ENCODE measurements around the gene G0S2. TPM values are rescaled to one million over a fixed set of nuclear protein-coding genes. Genes with fewer than 3 reads are reported as not detected.

G0S2 gene
- total and polyA plus RNA-seq, 4 donors, result 1.7 to 6.3 (median 6.1) TPM

GRCh38 chr1:209723265-209723664, 48.1 kb downstream of the G0S2 start:
- no peaks in the 10 kb centered on the region for H3K27me3 ChIP-seq (ENCODE audit: control insufficient read depth, insufficient read depth, low read length)
- H3K36me3 ChIP-seq (ENCODE audit: control insufficient read depth, insufficient read depth, low read length), result no peaks in the 10 kb centered on the region
- H3K4me1 ChIP-seq (ENCODE audit: control insufficient read depth, insufficient read depth, low read length), result no peaks in the 10 kb centered on the region
- no CpG with 5 or more reads among the region's 3 CpGs for WGBS (ENCODE audit: insufficient coverage)
- DNase-seq (ENCODE audit: low read depth in 4 of 6, low spot score in 6 of 6), result no peak
- H3K9me3 ChIP-seq (ENCODE audit: control insufficient read depth, insufficient read depth, low read length), result no peaks in the 10 kb centered on the region
- H3K4me3 ChIP-seq (ENCODE audit: low read depth, low read length), result no peak overlapping the region
- no peak overlapping the region for H3K27ac ChIP-seq (ENCODE audit: low read depth, low read length)

GRCh38 chr1:209723756-209724693, 48.8 kb downstream of the G0S2 start:
- Histone ChIP-seq H3K9me3 (ENCODE audit: control insufficient read depth, insufficient read depth, low read length) (no peaks in the 10 kb centered on the region), H3K4me1 (ENCODE audit: control insufficient read depth, insufficient read depth, low read length) (no peaks in the 10 kb centered on the region), H3K4me3 (ENCODE audit: low read depth, low read length) (no peak overlapping the region), H3K36me3 (ENCODE audit: control insufficient read depth, insufficient read depth, low read length) (no peaks in the 10 kb centered on the region), H3K27me3 (ENCODE audit: control insufficient read depth, insufficient read depth, low read length) (no peaks in the 10 kb centered on the region), H3K27ac (ENCODE audit: low read depth, low read length) (no peak overlapping the region)
- no peak for DNase-seq (ENCODE audit: low read depth in 4 of 6, low spot score in 6 of 6)
- whole genome bisulfite sequencing (ENCODE audit: insufficient coverage), result 57% methylated on average over 2 of the region's 3 CpGs

Other genes starting within 250 kb of the G0S2 start
- gene CAMK1G, start 91.7 kb upstream of the G0S2 start, total RNA-seq, result 1 to 10 TPM; 2.1 to 6.8 TPM
- 10 to 100 TPM; 10.7 to 10.8 TPM for gene CAMK1G, start 91.7 kb upstream of the G0S2 start, polyA plus RNA-seq (ENCODE audit: insufficient read length in 2 of 2)
- gene LAMB3, start 23.0 kb upstream of the G0S2 start, total RNA-seq, result 1 to 10 TPM in 1 of 2 donors, under 1 TPM in 1; 0.89 to 1.3 TPM
- 1 to 10 TPM; 4.1 to 6.0 TPM for gene LAMB3, start 23.0 kb upstream of the G0S2 start, polyA plus RNA-seq (ENCODE audit: insufficient read length in 2 of 2)
- gene HSD11B1, start 29.4 kb downstream of the G0S2 start, total RNA-seq, result under 1 TPM; 0.22 to 0.40 TPM
- gene HSD11B1, start 29.4 kb downstream of the G0S2 start, polyA plus RNA-seq (ENCODE audit: insufficient read length in 2 of 2), result under 1 TPM; 0.38 to 0.75 TPM
- gene TRAF3IP3, start 80.6 kb downstream of the G0S2 start, total RNA-seq, result 1 to 10 TPM; 1.1 to 2.8 TPM
- 1 to 10 TPM in 1 of 2 donors, under 1 TPM in 1; 0.95 to 1.8 TPM for gene TRAF3IP3, start 80.6 kb downstream of the G0S2 start, polyA plus RNA-seq (ENCODE audit: insufficient read length in 2 of 2)
- 1 to 10 TPM; 2.6 to 3.6 TPM for gene C1orf74, start 109.1 kb downstream of the G0S2 start, total RNA-seq
- gene C1orf74, start 109.1 kb downstream of the G0S2 start, polyA plus RNA-seq (ENCODE audit: insufficient read length in 2 of 2), result 1 to 10 TPM; 2.0 to 2.3 TPM
- gene IRF6, start 130.7 kb downstream of the G0S2 start, total RNA-seq, result 1 to 10 TPM in 1 of 2 donors, under 1 TPM in 1; 0.99 to 2.8 TPM
- gene IRF6, start 130.7 kb downstream of the G0S2 start, polyA plus RNA-seq (ENCODE audit: insufficient read length in 2 of 2), result 1 to 10 TPM; 1.2 TPM
- 1 to 10 TPM; 7.6 to 9.0 TPM for gene UTP25, start 152.6 kb downstream of the G0S2 start, total RNA-seq
- 1 to 10 TPM; 6.5 to 7.2 TPM for gene UTP25, start 152.6 kb downstream of the G0S2 start, polyA plus RNA-seq (ENCODE audit: insufficient read length in 2 of 2)

All from spinal cord (tissue), 10 donors.